Measurements from ENCODE around the gene CDC25A.

Gene CDC25A

DNA sequence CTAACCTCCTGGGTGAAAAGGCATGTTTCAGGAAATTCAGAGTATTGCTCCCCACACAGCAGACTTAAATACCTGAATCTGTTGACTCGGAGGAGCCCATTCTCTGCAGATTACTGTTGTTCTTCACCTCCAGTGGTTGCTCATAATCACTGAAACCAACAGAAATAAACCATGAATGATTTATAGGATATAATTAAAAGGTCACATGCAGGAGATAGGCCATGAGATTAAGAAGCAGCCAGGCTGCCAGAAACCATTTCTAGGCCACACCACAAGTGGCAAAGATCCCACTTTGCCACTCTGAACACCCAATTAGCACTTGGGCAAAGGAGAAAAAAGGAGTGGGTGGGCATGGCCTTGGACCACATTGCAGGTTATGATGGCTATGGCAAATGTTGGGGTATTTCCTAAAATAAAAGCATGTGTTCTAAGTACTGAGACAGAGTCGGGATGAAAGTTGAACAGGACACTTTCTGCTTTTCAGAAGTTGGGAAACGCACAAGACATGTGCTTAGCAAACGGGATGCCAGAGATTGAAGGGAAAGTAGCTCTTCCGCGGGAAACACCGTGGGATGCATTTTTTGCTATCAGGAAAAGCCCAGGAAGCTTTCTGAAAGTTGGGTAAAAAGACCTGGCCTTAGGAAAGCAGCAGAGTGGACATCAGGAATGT lies 1.5 kb downstream of the CDC25A start:
- Histone ChIP-seq H3K4me3 (ENCODE audit: low read depth in 1 of 2, low read length in 1 of 2) (peak overlapping the region; percentile 67 to 93), H3K4me1 (ENCODE audit: control insufficient read depth in 1 of 2, insufficient read depth in 1 of 2, low read depth in 1 of 2, low read length in 1 of 2) (peaks cover 16 to 22% of the 10 kb centered on the region in 2 experiments), H3K27ac (no peak overlapping the region), H3K36me3 (peaks cover 17% of the 10 kb centered on the region), H3K27me3 (peaks cover 6% of the 10 kb centered on the region), H3K9me3 (no peaks in the 10 kb centered on the region)
- no peak for TF ChIP-seq CTCF (IDR thresholded peaks at IDR 0.05)

DNA sequence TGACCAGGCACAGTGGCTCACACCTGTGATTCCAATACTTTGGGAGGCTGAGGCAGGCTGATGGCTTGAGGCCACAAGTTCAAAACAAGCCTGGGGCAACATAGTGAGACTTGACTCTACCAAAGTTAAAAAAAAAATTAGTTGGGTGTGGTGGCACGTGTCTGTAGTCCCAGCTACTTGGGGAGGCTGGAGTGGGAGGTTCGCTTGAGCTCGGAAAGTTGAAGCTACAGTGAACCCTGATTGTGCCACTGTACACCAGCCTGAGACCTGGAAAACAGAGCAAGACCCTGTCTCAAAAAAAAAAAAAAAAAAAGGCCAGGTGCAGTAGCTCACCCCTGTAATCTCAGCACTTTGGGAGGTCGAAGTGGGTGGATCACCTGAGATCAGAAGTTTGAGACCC lies 3.1 kb downstream of the CDC25A start:
- peaks cover 16 to 22% of the 10 kb centered on the region in 2 experiments for H3K4me1 ChIP-seq (ENCODE audit: control insufficient read depth in 1 of 2, insufficient read depth in 1 of 2, low read depth in 1 of 2, low read length in 1 of 2)
- H3K9me3 ChIP-seq: no peaks in the 10 kb centered on the region
- H3K27ac ChIP-seq: no peak overlapping the region
- no peak for TF ChIP-seq CTCF (IDR thresholded peaks at IDR 0.05)
- H3K4me3 ChIP-seq (ENCODE audit: low read depth in 1 of 2, low read length in 1 of 2): no peak overlapping the region
- peaks cover 6% of the 10 kb centered on the region for H3K27me3 ChIP-seq
- H3K36me3 ChIP-seq: peaks cover 27% of the 10 kb centered on the region

- no peaks in the 10 kb centered on the region for H3K9me3 ChIP-seq
- peaks cover 16 to 22% of the 10 kb centered on the region in 2 experiments for H3K4me1 ChIP-seq (ENCODE audit: control insufficient read depth in 1 of 2, insufficient read depth in 1 of 2, low read depth in 1 of 2, low read length in 1 of 2)
- H3K36me3 ChIP-seq: peaks cover 27% of the 10 kb centered on the region
- TF ChIP-seq CTCF (IDR thresholded peaks at IDR 0.05): no peak
- H3K27ac ChIP-seq: no peak overlapping the region
- H3K27me3 ChIP-seq: peaks cover 6% of the 10 kb centered on the region
- H3K4me3 ChIP-seq (ENCODE audit: low read depth in 1 of 2, low read length in 1 of 2): no peak overlapping the region
Measured at GRCh38 chr3:48184299-48184698, 3.9 kb downstream of the CDC25A start.

- Histone ChIP-seq H3K36me3 (peaks cover 48% of the 10 kb centered on the region), H3K27me3 (no peaks in the 10 kb centered on the region), H3K4me3 (ENCODE audit: low read depth in 1 of 2, low read length in 1 of 2) (no peak overlapping the region), H3K27ac (no peak overlapping the region), H3K9me3 (no peaks in the 10 kb centered on the region), H3K4me1 (ENCODE audit: control insufficient read depth in 1 of 2, insufficient read depth in 1 of 2, low read depth in 1 of 2, low read length in 1 of 2) (no peaks in the 10 kb centered on the region)
- no peak for TF ChIP-seq CTCF (IDR thresholded peaks at IDR 0.05)
Measured at GRCh38 chr3:48180531-48181253, 7.5 kb downstream of the CDC25A start.

- Histone ChIP-seq H3K27ac (no peak overlapping the region), H3K4me3 (ENCODE audit: low read depth in 1 of 2, low read length in 1 of 2) (no peak overlapping the region), H3K9me3 (no peaks in the 10 kb centered on the region), H3K4me1 (ENCODE audit: control insufficient read depth in 1 of 2, insufficient read depth in 1 of 2, low read depth in 1 of 2, low read length in 1 of 2) (no peaks in the 10 kb centered on the region), H3K27me3 (no peaks in the 10 kb centered on the region), H3K36me3 (peaks cover 54% of the 10 kb centered on the region)
- TF ChIP-seq CTCF (IDR thresholded peaks at IDR 0.05): no peak
Measured at GRCh38 chr3:48180021-48180420, 8.2 kb downstream of the CDC25A start.
